ENCODE measurements around the gene NUP93. TPM values are rescaled to one million over a fixed set of nuclear protein-coding genes. Genes with fewer than 3 reads are reported as not detected.

NUP93 gene
- total and polyA plus RNA-seq, 11 donors = 21.8 to 49.0 (median 27.8) TPM

DNA sequence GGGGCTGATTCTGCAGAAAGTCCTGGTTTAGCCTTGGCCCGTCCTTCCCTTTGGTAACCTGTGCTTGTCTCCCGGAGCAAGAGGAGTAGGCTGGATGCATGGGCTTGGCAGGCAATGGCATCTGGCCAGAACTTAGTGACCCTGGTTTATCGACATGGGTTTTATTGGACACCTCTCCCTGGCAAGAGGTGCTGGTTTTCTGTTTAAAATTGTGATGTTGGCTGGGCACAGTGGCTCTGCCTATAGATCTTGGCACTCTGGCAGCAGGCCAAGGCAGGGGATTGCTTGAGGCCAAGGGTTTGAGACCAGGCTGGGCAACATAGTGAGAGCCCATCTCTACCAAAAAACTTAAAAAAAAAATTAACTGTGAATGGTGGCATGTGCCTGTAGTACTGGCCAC lies 166.3 kb downstream of the NUP93 start:
- H3K4me3 ChIP-seq = no peak overlapping the region
- H3K9me3 ChIP-seq = no peaks in the 10 kb centered on the region
- no peak overlapping the region for H3K27ac ChIP-seq
- H3K27me3 ChIP-seq = no peaks in the 10 kb centered on the region
- TF ChIP-seq, protein P1, sequence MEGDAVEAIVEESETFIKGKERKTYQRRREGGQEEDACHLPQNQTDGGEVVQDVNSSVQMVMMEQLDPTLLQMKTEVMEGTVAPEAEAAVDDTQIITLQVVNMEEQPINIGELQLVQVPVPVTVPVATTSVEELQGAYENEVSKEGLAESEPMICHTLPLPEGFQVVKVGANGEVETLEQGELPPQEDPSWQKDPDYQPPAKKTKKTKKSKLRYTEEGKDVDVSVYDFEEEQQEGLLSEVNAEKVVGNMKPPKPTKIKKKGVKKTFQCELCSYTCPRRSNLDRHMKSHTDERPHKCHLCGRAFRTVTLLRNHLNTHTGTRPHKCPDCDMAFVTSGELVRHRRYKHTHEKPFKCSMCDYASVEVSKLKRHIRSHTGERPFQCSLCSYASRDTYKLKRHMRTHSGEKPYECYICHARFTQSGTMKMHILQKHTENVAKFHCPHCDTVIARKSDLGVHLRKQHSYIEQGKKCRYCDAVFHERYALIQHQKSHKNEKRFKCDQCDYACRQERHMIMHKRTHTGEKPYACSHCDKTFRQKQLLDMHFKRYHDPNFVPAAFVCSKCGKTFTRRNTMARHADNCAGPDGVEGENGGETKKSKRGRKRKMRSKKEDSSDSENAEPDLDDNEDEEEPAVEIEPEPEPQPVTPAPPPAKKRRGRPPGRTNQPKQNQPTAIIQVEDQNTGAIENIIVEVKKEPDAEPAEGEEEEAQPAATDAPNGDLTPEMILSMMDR (IDR thresholded peaks at IDR 0.05) = no peak
- TF ChIP-seq POLR2A (IDR thresholded peaks at IDR 0.05) = no peak
- ATAC-seq (no peak), DNase-seq (no peak)
- 62 to 73% (median 67%) methylated on average over 3 of the region's 3 CpGs for WGBS, 4 donors
- no peaks in the 10 kb centered on the region for H3K4me1 ChIP-seq
- intact Hi-C loops (cut with DNase I) = no loop called here
- no peaks in the 10 kb centered on the region for H3K36me3 ChIP-seq

GRCh38 chr16:56897026-56897799 lies 167.3 kb downstream of the NUP93 start:
- no peaks in the 10 kb centered on the region for H3K27me3 ChIP-seq
- no peak for TF ChIP-seq POLR2A (IDR thresholded peaks at IDR 0.05)
- TF ChIP-seq, protein P1 (IDR thresholded peaks at IDR 0.05) = no peak
- ATAC-seq (no peak), DNase-seq (no peak)
- H3K4me3 ChIP-seq = no peak overlapping the region
- no peaks in the 10 kb centered on the region for H3K4me1 ChIP-seq
- intact Hi-C loops (cut with DNase I) = no loop called here
- H3K9me3 ChIP-seq = no peaks in the 10 kb centered on the region
- H3K36me3 ChIP-seq = no peaks in the 10 kb centered on the region
- no peak overlapping the region for H3K27ac ChIP-seq
- 91 to 93% (median 92%) methylated on average over 8 of the region's 8 CpGs for WGBS, 4 donors

- intact Hi-C loops (cut with DNase I) = no loop called here
- H3K27me3 ChIP-seq = no peaks in the 10 kb centered on the region
These were observed 168.9 kb downstream of the NUP93 start for GRCh38 chr16:56898847-56899246.

More at GRCh38 chr16:56898847-56899246, 168.9 kb downstream of the NUP93 start:
- ATAC-seq (no peak), DNase-seq (no peak)
- Histone ChIP-seq H3K4me3 (no peak overlapping the region), H3K4me1 (no peaks in the 10 kb centered on the region), H3K36me3 (no peaks in the 10 kb centered on the region), H3K27ac (no peak overlapping the region), H3K9me3 (no peaks in the 10 kb centered on the region)
- no peak for TF ChIP-seq POLR2A (IDR thresholded peaks at IDR 0.05)
- TF ChIP-seq, protein P1 (IDR thresholded peaks at IDR 0.05) = no peak
- WGBS, 4 donors = 90 to 95% (median 94%) methylated on average over 8 of the region's 8 CpGs

MicroRNAs encoded within 50 kb of the gene (microRNA counts, 767-probe panel; counts per million panel counts)
- 0 to 71.6 counts per million in 2 donors for microRNA hsa-miR-138-5p

Small RNA genes within 50 kb of the gene (microRNA-seq; reads per million reads assigned to microRNA genes)
- gene MIR138-2 = 2.3 to 2.9 (median 2.4) reads per million in 4 donors

Other genes starting within 250 kb of the NUP93 start
- 10 to 100 TPM; 31.2 to 76.2 (median 49.4) TPM for gene BBS2, start 210.1 kb upstream of the NUP93 start, total RNA-seq
- 10 to 100 TPM; 12.2 to 24.6 TPM for gene BBS2, start 210.1 kb upstream of the NUP93 start, polyA plus RNA-seq
- gene MT4, start 165.1 kb upstream of the NUP93 start, total RNA-seq = not detected
- gene MT4, start 165.1 kb upstream of the NUP93 start, polyA plus RNA-seq = not detected
- gene MT3, start 140.6 kb upstream of the NUP93 start, total RNA-seq = 1 to 10 TPM in 8 of 9 donors, not detected in 1; 1.3 to 6.9 (median 3.7) TPM
- gene MT3, start 140.6 kb upstream of the NUP93 start, polyA plus RNA-seq = 10 to 100 TPM in 1 of 2 donors, 1 to 10 TPM in 1; 2.3 to 20.0 TPM
- 100 to 1,000 TPM in 6 of 9 donors, 10 to 100 TPM in 3; 44.3 to 318 (median 125) TPM for gene MT2A, start 121.5 kb upstream of the NUP93 start, total RNA-seq
- 100 to 1,000 TPM; 105 to 299 TPM for gene MT2A, start 121.5 kb upstream of the NUP93 start, polyA plus RNA-seq
- 100 to 1,000 TPM in 5 of 9 donors, 10 to 100 TPM in 4; 64.8 to 192 (median 103) TPM for gene MT1E, start 104.3 kb upstream of the NUP93 start, total RNA-seq
- 100 to 1,000 TPM in 1 of 2 donors, 10 to 100 TPM in 1; 33.3 to 172 TPM for gene MT1E, start 104.3 kb upstream of the NUP93 start, polyA plus RNA-seq
- 10 to 100 TPM in 1 of 9 donors, 1 to 10 TPM in 6, under 1 TPM in 2; 0.61 to 16.2 (median 2.2) TPM for gene MT1M, start 97.5 kb upstream of the NUP93 start, total RNA-seq
- gene MT1M, start 97.5 kb upstream of the NUP93 start, polyA plus RNA-seq = 10 to 100 TPM in 1 of 2 donors, 1 to 10 TPM in 1; 7.4 to 11.2 TPM
- 10 to 100 TPM in 2 of 9 donors, 1 to 10 TPM in 6, under 1 TPM in 1; 0.92 to 30.1 (median 3.3) TPM for gene MT1A, start 91.5 kb upstream of the NUP93 start, total RNA-seq
- 10 to 100 TPM in 1 of 2 donors, 1 to 10 TPM in 1; 8.4 to 43.3 TPM for gene MT1A, start 91.5 kb upstream of the NUP93 start, polyA plus RNA-seq
- gene MT1B, start 78.2 kb upstream of the NUP93 start, total RNA-seq = not detected
- not detected for gene MT1B, start 78.2 kb upstream of the NUP93 start, polyA plus RNA-seq
- 1 to 10 TPM in 7 of 9 donors, not detected in 2; 1.3 to 8.1 (median 3.3) TPM for gene MT1F, start 72.2 kb upstream of the NUP93 start, total RNA-seq
- 1 to 10 TPM; 1.3 to 1.4 TPM for gene MT1F, start 72.2 kb upstream of the NUP93 start, polyA plus RNA-seq
- gene MT1G, start 62.1 kb upstream of the NUP93 start, total RNA-seq = 10 to 100 TPM in 1 of 9 donors, 1 to 10 TPM in 2, not detected in 6; 1.4 to 19.1 (median 6.0) TPM
- 1 to 10 TPM in 1 of 2 donors, not detected in 1; 7.2 TPM for gene MT1G, start 62.1 kb upstream of the NUP93 start, polyA plus RNA-seq
- gene MT1H, start 60.3 kb upstream of the NUP93 start, total RNA-seq = 1 to 10 TPM in 2 of 9 donors, not detected in 7; 2.2 to 3.1 TPM
- gene MT1H, start 60.3 kb upstream of the NUP93 start, polyA plus RNA-seq = not detected
- 100 to 1,000 TPM in 4 of 9 donors, 10 to 100 TPM in 5; 20.6 to 918 (median 77.7) TPM for gene MT1X, start 47.7 kb upstream of the NUP93 start, total RNA-seq
- gene MT1X, start 47.7 kb upstream of the NUP93 start, polyA plus RNA-seq = 100 to 1,000 TPM; 144 to 145 TPM
- under 1 TPM in 1 of 9 donors, not detected in 8; 0.08 TPM for gene SLC12A3, start 135.1 kb downstream of the NUP93 start, total RNA-seq
- not detected for gene SLC12A3, start 135.1 kb downstream of the NUP93 start, polyA plus RNA-seq
- gene HERPUD1, start 202.0 kb downstream of the NUP93 start, total RNA-seq = 100 to 1,000 TPM in 8 of 9 donors, 10 to 100 TPM in 1; 86.9 to 197 (median 117) TPM
- gene HERPUD1, start 202.0 kb downstream of the NUP93 start, polyA plus RNA-seq = 100 to 1,000 TPM in 1 of 2 donors, 10 to 100 TPM in 1; 41.4 to 226 TPM
- gene CETP, start 231.8 kb downstream of the NUP93 start, total RNA-seq = 1 to 10 TPM in 2 of 9 donors, under 1 TPM in 5, not detected in 2; 0.23 to 3.1 (median 0.30) TPM
- gene CETP, start 231.8 kb downstream of the NUP93 start, polyA plus RNA-seq = under 1 TPM in 1 of 2 donors, not detected in 1; 0.32 TPM